Esophagus muscularis mucosa (tissue), 4 donors: ENCODE measurements around the gene ACCSL. TPM values are rescaled to one million over a fixed set of nuclear protein-coding genes. Genes with fewer than 3 reads are reported as not detected.

Source experiments
- DNase-seq: peaks from one replicate; pipeline ENCODE4 v3.0.0-alpha.2; 2017; ENCODE audit errors: extremely low spot score
- H3K27ac ChIP-seq, 4 donors: fragments of 200-600 bp; sonication (generic); replicated peaks in 1 of 4; 1 replicate in 3 of 4; 2 replicates in 1 of 4; pipeline ENCODE4 v1.5.1; 2016 to 2019; ENCODE audit warnings: mild to moderate bottlenecking in 1 of 4
- H3K27me3 ChIP-seq, 4 donors: fragments of 200-600 bp; sonication (generic); one replicate each; pipeline versions ENCODE4 v1.5.1 to v1.6.0; 2016 to 2019
- H3K36me3 ChIP-seq, 4 donors: fragments of 200-600 bp; sonication (generic); one replicate each; pipeline ENCODE4 v1.5.1; 2016 to 2019
- H3K4me1 ChIP-seq, 4 donors: fragments of 200-600 bp; sonication (generic); one replicate each; pipeline ENCODE4 v1.5.1; 2016 to 2019
- H3K4me3 ChIP-seq, 4 donors: fragments of 200-600 bp; sonication (generic); 1 replicate in 2 of 4; 2 replicates in 2 of 4; pipeline ENCODE4 v1.5.1; 2016 to 2019; ENCODE audit warnings: mild to moderate bottlenecking in 4 of 4, moderate library complexity in 1 of 4
- H3K9me3 ChIP-seq, 4 donors: fragments of 200-600 bp; sonication (generic); 1 replicate in 3 of 4; 2 replicates in 1 of 4; pipeline ENCODE4 v1.5.1; 2016 to 2019
- CTCF ChIP-seq, 3 experiments: fragments of 200-600 bp in 2 of 3; fragments of 450-650 bp in 1 of 3; sonication (generic) in 2 of 3; IDR thresholded peaks; one replicate each; pipeline ENCODE4 v1.5.1; 2017 to 2019; ENCODE audit warnings: antibody characterized with exemption in 3 of 3, mild to moderate bottlenecking in 2 of 3, moderate library complexity in 1 of 3
- EP300 ChIP-seq: sonication (generic); formaldehyde crosslinking; IDR thresholded peaks from one replicate; pipeline ENCODE4 v1.6.1; 2017; ENCODE audit warnings: antibody characterized with exemption
- POLR2A ChIP-seq: fragments of 450-650 bp; IDR thresholded peaks from one replicate; pipeline ENCODE4 v1.6.1; 2017; ENCODE audit warnings: antibody characterized with exemption, moderate library complexity, mild to moderate bottlenecking, low read depth
- POLR2AphosphoS5 ChIP-seq, 2 donors: sonication (generic); formaldehyde crosslinking; IDR thresholded peaks; one replicate each; pipeline ENCODE4 v1.6.1; 2017; ENCODE audit warnings: antibody characterized with exemption in 2 of 2
- WGBS: methylation state at CpG from one replicate; pipeline ENCODE4 v1.1.5; 2018; 5-methylcytosine and 5-hydroxymethylcytosine counted together
- intact Hi-C: fragments of 100-400 bp; cut with DNase I; formaldehyde crosslinking; loops from one replicate; pipeline ENCODE4 v1.15.1; 2023
- total RNA-seq, 4 donors: library from RNA; depleted of rRNA; stranded (reverse); fragments of >200 nt; gene quantifications; one replicate each; pipeline versions ENCODE4 v1.1.0 to v1.2.1, GENCODE V29; 2016

Gene ACCSL
- total RNA-seq, 4 donors from 2014 or later, result not detected

DNA sequence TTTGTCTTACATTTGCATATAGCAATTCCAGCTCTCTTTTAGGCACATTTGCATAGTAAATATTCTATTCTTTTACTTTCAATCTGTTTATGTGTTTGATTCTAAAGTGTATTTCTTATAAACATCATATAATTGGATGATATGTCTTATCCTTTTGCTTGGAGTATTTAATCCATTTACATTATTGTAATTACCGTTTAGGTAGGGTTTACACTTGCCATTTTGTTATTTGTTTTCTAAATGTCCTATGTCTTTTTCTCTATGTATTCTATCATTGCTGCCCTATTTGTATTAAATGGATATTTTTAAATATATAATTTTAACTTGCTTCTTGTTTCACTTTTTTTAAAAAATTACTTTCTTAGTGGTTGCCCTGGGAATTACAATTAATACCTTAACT lies 22.8 kb upstream of the ACCSL start:
- no peak for DNase-seq
- intact Hi-C loops, result no loop called here
- Histone ChIP-seq H3K4me1 (peaks cover 0 to under 1% (median under 1%) of the 10 kb centered on the region in 4 donors), H3K4me3 (no peak overlapping the region), H3K9me3 (no peaks in the 10 kb centered on the region), H3K27me3 (no peaks in the 10 kb centered on the region), H3K27ac (no peak overlapping the region), H3K36me3 (no peaks in the 10 kb centered on the region)
- TF ChIP-seq CTCF (IDR thresholded peaks at IDR 0.05), result peak in 1 of 3 experiments; percentile 10
- no peak for TF ChIP-seq POLR2AphosphoS5 (IDR thresholded peaks at IDR 0.05)
- TF ChIP-seq POLR2A, result no peak
- no peak for TF ChIP-seq EP300
- 95% methylated on average over 1 of the region's 1 CpG for WGBS

DNA sequence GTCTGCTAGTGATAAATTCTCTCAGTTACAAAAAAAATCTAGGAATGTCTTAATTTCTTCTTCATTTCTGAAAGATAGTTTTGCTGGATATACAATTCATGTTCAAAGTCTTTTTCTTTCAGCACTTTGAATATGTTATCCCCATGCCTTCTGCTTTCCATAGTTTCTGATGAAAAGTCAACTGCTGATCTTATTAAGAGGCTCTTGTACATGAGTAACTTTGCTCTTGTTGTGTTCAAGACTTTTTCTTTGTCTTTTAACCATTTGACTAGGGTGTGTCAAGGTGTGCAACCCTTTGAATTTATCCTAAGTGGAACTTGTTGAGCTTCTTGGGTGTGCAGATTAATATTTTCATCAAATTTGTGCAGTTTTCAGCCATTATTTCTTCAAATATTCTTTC lies 22.1 kb upstream of the ACCSL start:
- Histone ChIP-seq H3K36me3 (no peaks in the 10 kb centered on the region), H3K27me3 (no peaks in the 10 kb centered on the region), H3K9me3 (no peaks in the 10 kb centered on the region), H3K4me1 (peaks cover 7 to 8% (median 8%) of the 10 kb centered on the region in 4 donors), H3K4me3 (no peak overlapping the region), H3K27ac (no peak overlapping the region)
- TF ChIP-seq POLR2AphosphoS5 (IDR thresholded peaks at IDR 0.05), result no peak
- no peak for TF ChIP-seq EP300
- intact Hi-C loops, result no loop called here
- DNase-seq, result no peak

DNA sequence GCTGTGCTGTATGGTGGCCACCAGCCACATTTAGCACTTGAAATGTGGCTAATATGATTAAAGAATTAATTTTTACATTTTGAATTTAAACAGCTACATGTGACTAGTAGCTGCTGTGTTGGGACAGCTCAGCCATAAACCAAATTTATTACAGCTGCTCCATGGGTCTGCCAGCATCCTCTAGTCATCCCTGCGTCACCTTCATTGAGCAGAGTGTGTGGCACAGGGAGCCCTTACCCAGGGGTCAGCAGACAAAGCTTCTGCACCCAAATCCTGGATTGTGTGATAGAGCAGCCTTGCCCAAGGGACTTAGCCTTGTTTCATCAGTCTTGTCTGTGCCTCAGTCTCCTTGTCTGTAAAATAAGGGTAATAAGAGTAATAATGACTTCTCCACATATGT lies 19.4 kb upstream of the ACCSL start:
- H3K4me3 ChIP-seq, result no peak overlapping the region
- WGBS, result 100% methylated on average over 1 of the region's 1 CpG
- H3K4me1 ChIP-seq, result peaks cover 27 to 33% (median 32%) of the 10 kb centered on the region in 4 donors
- intact Hi-C loops, result no loop called here
- no peaks in the 10 kb centered on the region for H3K9me3 ChIP-seq
- H3K27ac ChIP-seq, result no peak overlapping the region
- TF ChIP-seq POLR2AphosphoS5 (IDR thresholded peaks at IDR 0.05), result no peak
- no peaks in the 10 kb centered on the region for H3K27me3 ChIP-seq
- DNase-seq, result peak; percentile 37
- H3K36me3 ChIP-seq, result no peaks in the 10 kb centered on the region

GRCh38 chr11:44028816-44029506 lies 18.8 kb upstream of the ACCSL start:
- Histone ChIP-seq H3K36me3 (no peaks in the 10 kb centered on the region), H3K4me1 (peaks cover 27 to 38% (median 35%) of the 10 kb centered on the region in 4 donors), H3K9me3 (no peaks in the 10 kb centered on the region), H3K27me3 (no peaks in the 10 kb centered on the region), H3K4me3 (no peak overlapping the region), H3K27ac (no peak overlapping the region)
- DNase-seq, result peak; percentile 89
- TF ChIP-seq POLR2AphosphoS5 (IDR thresholded peaks at IDR 0.05) (no peak), EP300 (no peak), CTCF (IDR thresholded peaks at IDR 0.05) (no peak), POLR2A (no peak)
- WGBS, result 93% methylated on average over 3 of the region's 3 CpGs
- intact Hi-C loops, result no loop called here

GRCh38 chr11:44029507-44029845 lies 18.3 kb upstream of the ACCSL start:
- intact Hi-C loops, result no loop called here
- no peaks in the 10 kb centered on the region for H3K9me3 ChIP-seq
- DNase-seq, result peak; percentile 70
- no peaks in the 10 kb centered on the region for H3K36me3 ChIP-seq
- no peaks in the 10 kb centered on the region for H3K27me3 ChIP-seq
- no peak overlapping the region for H3K27ac ChIP-seq
- no peak for TF ChIP-seq POLR2AphosphoS5 (IDR thresholded peaks at IDR 0.05)
- TF ChIP-seq POLR2A, result no peak
- TF ChIP-seq CTCF (IDR thresholded peaks at IDR 0.05), result no peak
- peaks cover 27 to 40% (median 35%) of the 10 kb centered on the region in 4 donors for H3K4me1 ChIP-seq
- no peak overlapping the region for H3K4me3 ChIP-seq
- WGBS, result 86% methylated on average over 1 of the region's 1 CpG
